Stimulated activated CD8-positive, alpha-beta memory T cell treated with anti-CD3 and anti-CD28 coated beads, Interleukin-4, amount 100 ng/mL, for 24 hours (primary cell): Measurements from ENCODE around the gene STPG3.

ENCODE experiments used
- DNase-seq: peaks from one replicate; pipeline ENCODE4 v3.0.0-alpha.2; 2020; ENCODE audit warnings: low read depth

STPG3 gene

DNA sequence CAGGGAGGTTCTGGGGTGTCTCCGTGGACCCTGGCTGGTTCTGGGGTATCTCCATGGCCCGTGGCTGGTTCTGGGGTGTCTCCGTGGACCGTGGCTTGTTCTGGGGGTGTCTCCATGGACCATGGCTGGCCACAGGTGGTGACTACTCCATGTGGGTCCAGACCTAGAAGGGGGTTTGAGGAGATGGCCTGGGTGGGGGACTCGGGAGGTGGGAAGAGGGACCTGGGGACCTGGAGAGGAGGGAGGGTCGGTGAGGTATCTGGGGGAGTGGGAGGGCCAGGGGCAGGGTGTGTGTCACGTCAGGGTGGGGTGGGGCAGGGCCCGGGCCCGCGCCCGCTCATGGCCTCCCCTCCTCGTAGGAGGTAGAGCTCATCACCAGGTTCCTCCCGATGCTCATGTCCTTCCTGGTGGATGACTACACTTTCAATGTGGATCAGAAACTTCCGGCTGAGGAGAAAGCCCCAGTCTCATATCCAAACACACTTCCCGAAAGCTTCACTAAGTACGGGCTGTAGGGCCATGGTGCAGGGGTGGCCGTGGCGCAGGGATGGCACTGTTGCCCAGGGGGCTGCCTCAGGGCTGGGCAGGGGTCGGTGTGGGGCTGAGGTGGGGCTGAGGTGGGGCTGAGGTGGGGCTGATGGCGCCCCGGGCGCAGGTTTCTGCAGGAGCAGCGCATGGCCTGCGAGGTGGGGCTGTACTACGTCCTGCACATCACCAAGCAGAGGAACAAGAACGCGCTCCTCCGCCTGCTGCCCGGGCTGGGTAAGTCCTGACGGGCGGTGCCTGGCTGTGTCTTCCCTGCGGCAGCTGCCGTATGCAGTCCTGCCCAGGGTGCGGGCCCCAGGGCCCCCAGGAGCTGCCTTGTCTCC, 15.7 kb downstream of the STPG3 start:
- DNase-seq, result no peak

DNA sequence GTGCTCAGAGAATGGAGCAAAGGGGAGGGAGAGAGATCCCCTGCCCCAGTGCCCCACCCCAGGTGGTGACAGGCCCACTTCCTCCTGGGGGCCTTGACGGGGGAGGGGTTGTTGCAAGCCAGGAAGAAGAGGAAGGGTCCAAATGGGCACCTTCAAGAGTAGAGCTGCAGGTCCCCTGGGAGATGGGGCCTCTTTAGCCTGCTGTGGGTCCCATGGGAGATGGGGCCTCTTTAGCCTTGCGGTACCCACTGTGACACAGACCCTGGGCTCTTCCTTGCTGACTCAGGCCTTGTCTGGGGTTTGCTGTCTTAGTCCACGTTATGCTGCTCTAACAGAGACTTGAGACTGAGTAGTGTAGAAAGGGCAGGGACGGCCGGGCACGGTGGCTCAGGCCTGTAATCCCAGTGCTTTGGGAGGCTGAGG, 16.9 kb downstream of the STPG3 start:
- DNase-seq, result no peak

- DNase-seq, result no peak
Measured at GRCh38 chr9:137268538-137269201, 17.6 kb downstream of the STPG3 start.

- no peak for DNase-seq
Measured at GRCh38 chr9:137269231-137269772, 18.2 kb downstream of the STPG3 start.

DNA sequence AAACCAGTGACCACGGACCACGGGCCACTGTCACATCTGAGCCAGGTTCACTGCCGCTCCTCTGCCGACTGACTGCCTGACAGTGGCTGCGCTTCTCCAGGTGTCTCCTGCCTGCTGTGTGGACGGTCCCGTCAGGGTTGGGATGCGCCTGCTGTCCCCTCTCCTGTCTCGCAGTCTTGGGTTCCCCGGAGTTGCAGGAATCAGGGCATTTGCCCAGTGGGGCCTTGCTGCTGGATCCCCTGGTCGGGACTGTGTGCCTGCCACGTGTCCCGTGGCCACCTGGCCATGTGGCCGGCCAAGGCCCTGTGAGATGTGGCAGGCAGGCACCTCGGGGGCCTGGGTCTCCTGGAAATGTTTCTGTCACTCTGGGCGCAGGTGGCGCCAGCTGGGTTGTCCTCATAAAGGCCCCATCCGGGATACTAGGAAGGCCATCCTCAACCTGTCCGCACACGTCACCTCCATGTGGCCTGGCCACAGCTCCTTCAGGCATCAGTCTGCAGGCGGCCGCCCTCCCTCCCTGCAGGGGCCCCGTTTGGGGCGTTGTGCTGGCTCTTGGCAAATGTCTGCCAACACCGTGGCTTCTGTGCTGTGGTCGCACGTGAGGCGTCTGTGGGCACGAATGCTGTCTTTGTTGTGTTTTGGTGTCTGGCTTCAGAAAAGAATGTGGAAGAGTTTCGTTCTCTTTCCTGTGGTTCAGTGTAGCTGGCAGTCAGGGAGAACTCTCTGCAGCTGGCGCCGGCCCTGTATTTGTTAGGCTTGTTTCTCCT, 20.0 kb downstream of the STPG3 start:
- DNase-seq, result no peak

DNA sequence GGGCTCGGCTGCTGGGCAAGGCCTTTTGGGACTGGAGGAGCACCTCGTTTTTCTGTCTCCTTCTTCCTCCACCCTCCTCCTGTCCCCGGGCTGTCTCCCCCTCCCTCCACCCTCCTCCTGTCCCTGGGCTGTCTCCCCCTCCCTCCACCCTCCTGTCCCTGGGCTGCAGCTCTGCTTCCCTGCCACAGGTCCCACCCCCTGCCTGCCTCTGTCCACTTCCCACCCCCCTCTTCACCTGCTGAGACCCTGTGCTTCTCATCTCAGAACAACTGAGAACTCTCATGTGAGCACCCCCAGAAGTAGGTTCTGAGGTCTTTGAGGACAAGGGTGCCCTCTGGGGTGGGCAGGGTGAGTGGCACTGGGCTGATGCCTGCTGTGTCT, 20.6 kb downstream of the STPG3 start:
- no peak for DNase-seq

DNA sequence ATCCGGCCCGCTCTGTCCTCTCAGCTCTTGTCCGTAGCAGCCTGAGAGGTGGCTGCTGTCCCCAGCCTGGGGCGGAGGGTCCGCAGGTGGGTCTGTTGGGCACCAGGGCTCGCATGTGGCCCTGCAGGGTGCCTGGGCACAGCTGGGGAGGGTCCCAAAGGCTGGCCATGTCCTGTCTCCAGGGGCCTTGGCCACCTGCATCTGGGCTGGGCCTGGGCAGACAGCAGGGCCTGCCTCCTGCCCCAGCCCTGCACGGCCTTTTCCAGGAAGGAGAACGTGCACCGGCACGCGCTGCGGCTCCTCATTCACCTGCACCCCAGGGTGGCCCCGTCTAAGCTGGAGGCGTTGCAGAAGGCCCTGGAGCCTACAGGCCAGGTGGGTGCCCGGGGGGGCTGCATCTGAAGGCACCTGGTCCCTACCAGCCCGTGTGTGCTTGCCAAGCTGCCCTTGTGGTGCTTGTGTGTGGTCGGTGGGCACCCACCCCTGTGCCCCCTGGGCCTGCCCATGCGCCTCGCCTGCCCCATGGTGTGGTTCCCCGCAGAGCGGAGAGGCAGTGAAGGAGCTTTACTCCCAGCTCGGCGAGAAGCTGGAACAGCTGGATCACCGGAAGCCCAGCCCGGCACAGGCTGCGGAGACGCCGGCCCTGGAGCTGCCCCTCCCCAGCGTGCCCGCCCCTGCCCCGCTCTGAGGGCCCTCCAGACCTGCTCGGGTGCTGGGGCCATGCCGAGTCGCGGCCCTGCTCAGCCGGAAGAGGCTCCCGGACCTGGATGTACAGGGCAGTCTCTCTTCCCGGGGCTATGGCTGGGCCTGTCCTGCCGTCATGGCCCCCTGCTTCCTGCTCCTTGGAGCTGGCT, 21.4 kb downstream of the STPG3 start:
- no peak for DNase-seq

DNA sequence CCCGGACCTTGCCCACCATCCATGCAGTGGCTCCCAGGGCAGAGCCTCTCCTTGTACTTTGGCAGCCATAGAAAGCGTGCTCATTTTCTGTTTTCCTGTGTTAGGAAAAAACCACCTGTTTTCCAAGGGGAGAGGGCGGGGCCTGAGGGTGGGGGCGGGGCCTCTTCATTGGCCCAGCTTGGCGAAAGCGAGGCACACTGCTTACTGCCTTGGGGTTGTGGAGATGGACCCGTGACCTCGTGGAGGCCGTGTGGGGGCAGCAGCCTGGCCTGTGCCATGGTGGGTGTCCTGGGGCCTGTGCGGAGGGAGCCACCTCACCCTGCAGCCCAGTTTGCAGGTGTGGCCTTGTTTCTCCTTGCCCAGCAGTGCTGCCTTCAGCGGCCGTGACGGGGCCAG, 22.0 kb downstream of the STPG3 start:
- DNase-seq, result no peak

GRCh38 chr9:137273611-137274320, 22.7 kb downstream of the STPG3 start:
- no peak for DNase-seq

- no peak for DNase-seq
Measured at GRCh38 chr9:137275203-137275587, 24.1 kb downstream of the STPG3 start.

- DNase-seq, result no peak
Measured at GRCh38 chr9:137275588-137276472, 24.7 kb downstream of the STPG3 start.

GRCh38 chr9:137276473-137277328, 25.6 kb downstream of the STPG3 start:
- DNase-seq, result no peak

- no peak for DNase-seq
Measured at GRCh38 chr9:137277329-137278041, 26.4 kb downstream of the STPG3 start, which contains the start of gene TOR4A. TOR4A (plus strand) TSS chr9:137277726; CDS start chr9:137278690, 964 bp downstream.

DNA sequence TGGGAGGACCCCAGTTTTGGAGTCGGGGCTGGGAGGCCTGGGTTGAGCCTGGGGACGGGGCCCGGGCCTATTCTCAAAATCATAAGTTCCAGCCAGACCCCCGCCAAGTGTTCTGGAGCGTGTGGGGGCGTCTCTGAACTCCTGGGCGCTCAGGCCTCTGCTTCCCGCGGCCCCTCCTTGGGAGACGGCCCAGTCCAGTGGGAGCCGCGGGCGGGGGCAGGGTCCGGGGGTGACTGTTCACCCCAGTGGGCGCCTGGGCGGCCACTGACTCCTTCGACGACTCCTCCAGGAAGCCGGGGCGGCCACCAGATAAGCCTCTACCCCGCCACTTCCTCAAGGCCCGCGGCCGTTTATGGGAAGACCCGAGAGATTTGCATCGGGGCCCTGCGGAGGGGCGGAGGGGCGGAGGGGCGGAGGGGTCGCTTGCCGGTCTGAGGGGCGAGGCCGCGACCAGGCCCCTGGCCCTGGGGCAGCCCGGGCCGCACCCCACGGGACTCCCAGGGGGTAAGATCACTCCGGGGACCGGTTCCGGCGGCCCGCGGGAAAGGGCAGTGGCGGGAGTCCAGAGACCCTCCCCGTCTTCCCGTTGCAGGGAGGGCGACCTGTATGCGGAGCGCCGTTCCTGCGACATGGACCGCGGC, 27.1 kb downstream of the STPG3 start:
- no peak for DNase-seq

DNA sequence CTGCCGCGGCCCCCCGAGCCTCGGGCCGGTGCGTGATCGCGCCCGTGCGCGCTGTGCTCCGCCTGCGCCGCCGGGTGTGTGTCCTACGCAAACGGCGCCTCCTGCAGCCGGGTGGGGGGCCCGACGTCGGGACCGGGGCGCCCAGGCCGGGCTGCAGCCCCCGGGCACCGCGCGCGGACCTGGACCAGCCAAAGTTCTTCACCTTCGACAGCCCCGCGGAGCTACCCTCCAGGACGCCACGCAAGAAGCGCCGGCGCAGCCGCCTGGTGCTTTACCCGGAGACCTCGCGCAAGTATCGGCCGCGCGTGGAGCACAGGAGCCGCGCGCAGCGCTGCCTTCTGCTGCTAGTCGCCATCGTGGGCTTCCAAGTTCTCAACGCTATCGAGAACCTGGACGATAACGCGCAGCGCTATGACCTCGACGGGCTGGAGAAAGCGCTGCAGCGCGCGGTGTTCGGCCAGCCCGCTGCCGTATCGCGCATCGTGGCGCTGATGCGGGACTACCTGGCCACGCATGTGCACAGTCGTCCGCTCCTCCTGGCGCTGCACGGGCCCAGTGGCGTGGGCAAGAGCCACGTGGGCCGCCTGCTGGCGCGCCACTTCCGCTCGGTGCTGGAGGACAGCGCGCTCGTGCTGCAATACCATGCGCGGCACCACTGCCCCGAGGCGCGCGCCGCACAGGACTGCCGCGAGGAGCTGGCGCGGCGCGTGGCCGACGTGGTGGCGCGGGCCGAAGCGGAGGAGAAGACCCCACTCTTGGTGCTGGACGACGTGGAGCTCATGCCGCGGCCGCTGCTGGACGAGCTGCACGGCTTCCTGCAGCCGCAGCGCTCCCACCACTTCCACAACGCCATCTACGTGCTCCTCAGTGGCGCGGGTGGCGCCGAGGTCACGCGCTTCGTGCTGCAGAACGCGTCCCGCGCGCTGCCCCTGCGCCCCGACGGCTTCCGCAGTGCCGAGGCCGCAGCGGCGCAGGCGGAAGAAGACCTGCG, 27.9 kb downstream of the STPG3 start:
- no peak for DNase-seq

DNA sequence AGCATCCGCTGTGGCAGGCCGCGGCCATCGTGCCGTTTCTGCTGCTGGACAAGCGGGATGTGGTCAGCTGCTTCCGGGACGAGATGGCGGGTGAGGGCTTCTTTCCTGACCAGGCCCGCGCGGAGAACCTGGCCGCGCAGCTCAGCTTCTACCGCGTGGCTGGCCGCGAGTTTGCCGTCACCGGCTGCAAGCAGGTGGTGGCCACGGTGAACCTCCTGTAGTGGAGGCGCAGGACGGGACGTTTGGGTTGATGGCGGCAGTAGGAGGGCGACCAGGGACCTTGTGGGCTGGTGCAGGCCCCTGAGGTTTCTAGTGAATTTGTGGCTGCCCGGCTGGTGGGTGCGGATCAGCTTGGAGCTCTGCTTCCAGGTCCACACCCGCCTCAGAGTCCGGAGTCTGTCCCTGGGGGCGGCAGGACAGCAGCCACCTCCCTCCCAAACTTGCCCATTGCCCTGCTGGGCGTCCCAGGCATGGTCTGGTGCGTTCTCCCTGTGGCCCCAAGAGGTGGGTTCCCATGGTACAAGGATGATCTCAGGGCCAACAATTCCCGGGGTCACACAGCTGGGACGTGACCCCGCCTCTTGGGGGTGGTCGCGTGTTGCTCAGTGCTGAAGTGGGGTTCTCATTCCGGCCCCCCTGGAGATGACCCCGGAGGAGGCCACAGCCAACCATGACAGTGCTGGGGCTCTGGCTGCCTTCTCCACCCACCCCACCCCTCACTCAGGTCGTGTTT, 28.8 kb downstream of the STPG3 start:
- no peak for DNase-seq
